Measurements from ENCODE around the gene PMM1.

DNA sequence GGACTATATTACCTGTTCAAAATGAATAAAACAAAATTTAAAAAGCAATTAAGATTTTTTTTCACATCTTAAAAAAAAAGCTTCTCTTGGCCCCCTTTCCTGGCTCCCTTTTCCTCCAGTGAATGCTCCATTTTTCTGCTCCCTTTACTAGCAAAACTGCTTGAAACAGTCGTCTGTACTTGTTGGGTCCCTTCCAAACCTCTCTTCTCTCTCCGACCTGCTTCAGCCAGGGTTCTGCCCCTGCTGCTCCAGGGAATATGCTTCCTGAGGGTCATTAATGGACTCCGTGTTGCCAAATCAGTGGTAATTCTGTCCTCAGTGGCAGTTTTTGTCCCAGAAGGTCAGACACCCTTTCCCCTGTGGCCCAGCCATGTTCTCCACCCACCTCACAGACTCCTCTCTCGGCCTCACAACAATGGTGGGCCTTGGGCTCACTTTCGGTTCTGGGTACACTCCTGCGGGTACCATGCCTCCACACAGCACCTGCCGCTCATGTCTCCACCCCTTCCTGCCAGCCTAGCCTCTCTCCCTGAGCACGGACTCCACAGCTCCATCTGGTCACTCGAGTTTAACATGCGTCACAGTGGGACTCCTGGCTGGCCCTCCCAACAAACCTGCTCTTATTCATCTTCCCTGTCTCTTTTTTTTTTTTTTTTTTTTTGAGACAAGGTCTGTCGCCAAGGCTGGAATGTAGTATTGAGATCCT, 37.6 kb downstream of the PMM1 start:
- TF ChIP-seq, protein P1, sequence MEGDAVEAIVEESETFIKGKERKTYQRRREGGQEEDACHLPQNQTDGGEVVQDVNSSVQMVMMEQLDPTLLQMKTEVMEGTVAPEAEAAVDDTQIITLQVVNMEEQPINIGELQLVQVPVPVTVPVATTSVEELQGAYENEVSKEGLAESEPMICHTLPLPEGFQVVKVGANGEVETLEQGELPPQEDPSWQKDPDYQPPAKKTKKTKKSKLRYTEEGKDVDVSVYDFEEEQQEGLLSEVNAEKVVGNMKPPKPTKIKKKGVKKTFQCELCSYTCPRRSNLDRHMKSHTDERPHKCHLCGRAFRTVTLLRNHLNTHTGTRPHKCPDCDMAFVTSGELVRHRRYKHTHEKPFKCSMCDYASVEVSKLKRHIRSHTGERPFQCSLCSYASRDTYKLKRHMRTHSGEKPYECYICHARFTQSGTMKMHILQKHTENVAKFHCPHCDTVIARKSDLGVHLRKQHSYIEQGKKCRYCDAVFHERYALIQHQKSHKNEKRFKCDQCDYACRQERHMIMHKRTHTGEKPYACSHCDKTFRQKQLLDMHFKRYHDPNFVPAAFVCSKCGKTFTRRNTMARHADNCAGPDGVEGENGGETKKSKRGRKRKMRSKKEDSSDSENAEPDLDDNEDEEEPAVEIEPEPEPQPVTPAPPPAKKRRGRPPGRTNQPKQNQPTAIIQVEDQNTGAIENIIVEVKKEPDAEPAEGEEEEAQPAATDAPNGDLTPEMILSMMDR (IDR thresholded peaks at IDR 0.05; ENCODE audit: insufficient read depth, low read length, poor library complexity, severe bottlenecking) = no peak
- no peak for TF ChIP-seq EZH2phosphoT487 (conservative IDR thresholded peaks at IDR 0.05; ENCODE audit: low read length)

Data from SU-DHL-6 (cell line).